ENCODE data around the gene AP3D1.

Gene AP3D1

GRCh38 chr19:2058570-2059421, 92.6 kb downstream of the AP3D1 start:
- FAIRE-seq = no peak

DNA sequence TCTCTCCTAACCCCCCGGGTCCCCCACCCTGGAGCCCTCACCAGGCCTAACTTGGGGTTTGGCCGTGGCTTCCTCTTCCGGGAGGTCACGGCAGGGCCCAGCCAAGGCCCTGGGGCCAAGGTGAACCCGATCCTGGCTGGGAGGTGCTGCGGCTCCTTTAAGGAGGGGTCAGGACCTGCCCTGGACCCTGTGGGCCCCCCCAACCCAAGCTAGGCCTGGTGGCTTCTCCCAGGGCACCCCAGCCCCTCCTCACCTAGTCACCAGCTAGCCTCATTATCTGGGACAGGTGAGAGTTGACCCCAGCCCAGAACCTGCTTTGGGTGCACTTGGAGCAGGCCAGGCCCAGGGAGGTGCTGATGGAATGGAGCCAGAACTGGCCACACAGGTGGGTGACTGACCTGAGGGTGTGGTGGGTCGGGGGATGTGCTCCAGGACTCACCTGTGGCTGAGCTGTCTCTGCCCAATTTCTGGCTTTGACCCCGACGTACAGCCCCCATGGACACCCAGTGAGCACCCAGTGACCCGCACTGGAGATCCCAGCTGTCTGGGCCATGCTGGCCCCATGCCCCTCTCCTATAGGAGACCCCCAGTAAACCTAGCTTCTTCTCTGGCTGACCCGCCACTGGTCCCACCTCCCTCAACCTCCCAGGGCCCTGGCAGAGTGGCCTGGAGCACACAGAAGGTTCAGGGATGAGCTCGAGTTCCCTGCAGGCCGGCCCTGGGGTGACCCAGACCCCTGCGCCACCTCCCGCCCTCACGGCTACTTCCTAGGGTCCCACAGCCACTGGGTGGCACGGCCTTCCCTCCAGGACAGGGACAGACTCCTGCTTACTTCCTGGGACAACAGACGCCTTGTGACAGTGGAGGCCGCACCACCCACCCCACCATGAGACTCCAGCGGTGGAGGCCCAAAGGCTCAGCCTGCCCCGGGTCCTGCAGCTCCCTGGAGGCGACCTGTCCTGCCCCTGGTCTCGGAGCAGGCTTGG, 93.6 kb downstream of the AP3D1 start:
- no peak for FAIRE-seq

GRCh38 chr19:2056837-2057192, 94.6 kb downstream of the AP3D1 start:
- FAIRE-seq = no peak

DNA sequence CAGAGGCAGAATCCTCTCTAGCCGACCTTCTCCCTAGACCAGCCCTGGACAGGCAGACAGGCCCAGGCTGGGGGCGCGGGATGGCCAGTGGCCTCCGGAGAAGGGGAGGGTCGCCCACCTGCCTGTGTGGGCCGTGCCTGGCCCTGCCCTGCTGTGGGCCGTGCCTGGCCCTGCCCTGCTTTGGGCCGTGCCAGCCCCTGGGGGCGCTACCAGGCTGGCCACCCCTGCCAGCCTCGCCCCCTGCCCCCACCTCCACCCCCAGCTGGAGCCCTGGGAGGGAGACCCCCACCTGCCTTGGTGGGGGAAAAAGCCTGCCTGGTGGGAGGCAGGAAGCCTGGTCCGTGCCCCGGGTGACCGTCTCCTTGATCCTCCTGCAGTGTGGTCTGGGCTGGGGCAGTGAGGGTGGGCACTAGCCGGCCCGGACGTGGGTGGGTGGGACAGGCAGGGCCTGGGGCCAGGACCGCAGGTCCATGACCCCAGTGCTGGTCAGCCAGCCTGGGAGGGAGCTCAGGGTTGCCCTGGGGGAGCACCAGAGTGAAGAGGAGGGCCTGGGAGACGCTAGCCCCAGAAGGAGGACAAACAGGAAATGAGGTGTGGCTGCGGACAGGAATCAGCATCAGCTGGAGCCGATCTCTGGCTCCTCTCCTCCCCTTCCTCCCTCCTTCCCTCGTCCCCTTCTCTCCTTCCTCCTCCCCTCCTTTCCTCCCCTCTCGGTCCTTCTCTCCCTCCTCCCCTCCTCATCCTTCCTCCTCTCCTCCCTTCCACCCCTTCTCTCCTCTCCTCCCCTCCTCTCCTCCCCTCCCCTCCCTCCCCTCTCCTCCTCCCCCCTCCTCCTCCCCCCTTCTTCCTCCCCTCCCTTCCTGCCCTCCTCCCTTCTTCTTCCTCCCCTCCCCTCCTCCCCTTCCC, 95.2 kb downstream of the AP3D1 start:
- FAIRE-seq = no peak

DNA sequence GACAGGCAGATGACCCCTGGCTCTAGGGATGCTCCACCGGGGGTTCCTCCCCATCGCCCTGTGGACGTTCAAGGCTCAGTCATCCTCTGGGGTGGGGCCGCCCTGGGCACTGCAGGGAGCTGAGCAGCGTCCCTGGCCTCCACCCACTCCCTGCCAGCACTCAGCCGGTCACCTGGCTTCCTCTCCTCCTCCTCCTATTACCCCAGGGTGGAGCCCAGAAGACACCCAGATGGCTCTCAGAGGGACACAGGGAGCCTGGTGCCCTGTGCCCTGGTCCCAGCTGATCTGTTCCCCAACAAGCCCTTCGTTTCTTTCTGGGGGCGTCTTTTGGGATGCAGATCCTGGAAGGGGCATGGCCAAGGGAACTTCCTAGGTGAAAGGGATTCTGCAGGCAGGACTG, 96.6 kb downstream of the AP3D1 start:
- no peak for FAIRE-seq

DNA sequence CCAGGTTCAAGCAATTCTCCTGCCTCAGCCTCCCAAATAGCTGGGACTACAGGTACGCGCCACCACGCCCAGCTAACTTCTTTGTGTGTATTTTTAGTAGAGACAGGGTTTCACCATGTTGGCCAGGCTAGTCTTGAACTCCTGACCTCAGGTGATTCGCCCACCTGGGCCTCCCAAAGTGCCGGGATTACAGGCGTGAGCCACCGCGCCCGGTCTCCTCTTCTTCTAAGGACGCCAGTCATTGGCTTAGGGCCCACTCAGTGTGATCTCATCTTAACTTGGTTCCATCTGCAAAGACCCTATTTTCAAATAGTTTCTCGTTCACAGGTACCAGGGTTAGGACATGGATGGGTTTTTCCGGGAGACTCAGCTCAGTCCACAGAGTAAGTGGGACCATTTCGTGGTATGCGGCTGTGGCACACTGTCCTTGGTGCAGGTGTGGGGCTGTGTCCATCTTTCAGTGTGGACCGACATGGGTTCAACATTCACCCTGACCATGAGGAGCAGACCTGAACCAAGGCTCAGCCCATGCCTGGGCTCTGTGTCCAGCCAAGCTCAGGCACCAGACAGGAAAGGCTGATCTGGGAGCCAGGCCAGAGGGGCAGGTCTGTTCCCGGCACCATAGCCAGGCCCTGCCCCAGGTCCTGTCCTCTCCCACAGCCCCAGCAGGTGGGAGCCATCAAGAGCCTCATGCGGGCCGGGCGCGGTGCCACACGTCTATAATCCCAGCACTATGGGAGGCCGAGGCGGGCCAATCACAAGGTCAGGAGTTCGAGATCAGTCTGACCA, 97.6 kb downstream of the AP3D1 start:
- FAIRE-seq = no peak

GRCh38 chr19:2051773-2052704, 99.3 kb downstream of the AP3D1 start:
- FAIRE-seq = no peak

GRCh38 chr19:2050991-2051772, 100.2 kb downstream of the AP3D1 start, which contains the start of gene MKNK2:
TSS of gene MKNK2 (minus strand) at chr19:2051244. CDS start at chr19:2050851, 393 bp downstream.
- no peak for FAIRE-seq

All from TTC549 (cell line).